H9 (cell line): ENCODE measurements around the gene CACNA2D4. TPM values are rescaled to one million over a fixed set of nuclear protein-coding genes. Genes with fewer than 3 reads are reported as not detected.

Source experiments
- DNase-seq: peaks from one replicate; pipeline ENCODE4 v3.0.0-alpha.2; 2017
- H2AFZ ChIP-seq: one replicate; pipeline ENCODE4 v1.6.1; 2013; ENCODE audit warnings: mild to moderate bottlenecking, low read length, control low read depth, moderate library complexity
- H2AK5ac ChIP-seq: 2 replicates; pipeline ENCODE4 v1.6.1; 2013; ENCODE audit warnings: low read length, control low read depth, mixed read lengths; ENCODE audit not compliant: insufficient read length
- H2BK120ac ChIP-seq: one replicate; pipeline ENCODE4 v1.6.1; 2013; ENCODE audit warnings: low read depth, mild to moderate bottlenecking, low read length, control low read depth, inconsistent platforms; ENCODE audit not compliant: poor library complexity, severe bottlenecking
- H2BK12ac ChIP-seq: 2 replicates; pipeline ENCODE4 v1.6.1; 2013; ENCODE audit warnings: low read length, control low read depth, mixed read lengths, low read depth; ENCODE audit not compliant: insufficient read length
- H2BK15ac ChIP-seq: 2 replicates; pipeline ENCODE4 v1.6.1; 2013; ENCODE audit warnings: low read depth, low read length, control low read depth
- H2BK20ac ChIP-seq: one replicate; pipeline ENCODE4 v1.6.1; 2013; ENCODE audit warnings: low read depth, mild to moderate bottlenecking, low read length, control low read depth, inconsistent platforms; ENCODE audit not compliant: poor library complexity, severe bottlenecking
- H2BK5ac ChIP-seq: 2 replicates; pipeline ENCODE4 v1.6.1; 2013; ENCODE audit warnings: low read length, control low read depth, mixed read lengths; ENCODE audit not compliant: insufficient read length
- H3K14ac ChIP-seq: 2 replicates; pipeline ENCODE4 v1.6.1; 2013; ENCODE audit warnings: low read length, control low read depth; ENCODE audit not compliant: insufficient read depth
- H3K18ac ChIP-seq: 2 replicates; pipeline ENCODE4 v1.6.1; 2013; ENCODE audit warnings: low read depth, mild to moderate bottlenecking, mixed read lengths, low read length, control low read depth; ENCODE audit not compliant: insufficient read length
- H3K23ac ChIP-seq: 2 replicates; pipeline ENCODE4 v1.6.1; 2013; ENCODE audit warnings: low read length, control low read depth, mixed read lengths, low read depth; ENCODE audit not compliant: insufficient read length
- H3K23me2 ChIP-seq: 2 replicates; pipeline ENCODE4 v1.6.1; 2013; ENCODE audit warnings: low read depth, mild to moderate bottlenecking, mixed read lengths, low read length, control low read depth; ENCODE audit not compliant: insufficient read length, poor library complexity, severe bottlenecking
- H3K27ac ChIP-seq: 2 replicates; pipeline ENCODE4 v1.5.1; 2013; ENCODE audit warnings: low read length, control low read depth, mixed read lengths, low read depth; ENCODE audit not compliant: insufficient read length
- H3K27me3 ChIP-seq: 2 replicates; pipeline ENCODE4 v1.6.1; 2013; ENCODE audit warnings: low read length, control low read depth, inconsistent platforms; ENCODE audit not compliant: insufficient read depth
- H3K4ac ChIP-seq: 2 replicates; pipeline ENCODE4 v1.6.1; 2013; ENCODE audit warnings: low read depth, mild to moderate bottlenecking, control low read depth, inconsistent platforms, low read length, moderate library complexity
- H3K4me1 ChIP-seq: 2 replicates; pipeline ENCODE4 v1.6.1; 2013; ENCODE audit warnings: low read length, control low read depth, inconsistent platforms; ENCODE audit not compliant: insufficient read depth
- H3K4me2 ChIP-seq: 2 replicates; pipeline ENCODE4 v1.6.1; 2013; ENCODE audit warnings: low read length, control low read depth, mixed read lengths; ENCODE audit not compliant: insufficient read length, insufficient read depth
- H3K56ac ChIP-seq: 2 replicates; pipeline ENCODE4 v1.6.1; 2013; ENCODE audit warnings: low read depth, mild to moderate bottlenecking, mixed read lengths, low read length, control low read depth; ENCODE audit not compliant: insufficient read length
- H3K79me1 ChIP-seq: 2 replicates; pipeline ENCODE4 v1.6.1; 2013; ENCODE audit warnings: low read depth, mild to moderate bottlenecking, moderate library complexity, low read length, control low read depth, inconsistent platforms; ENCODE audit not compliant: insufficient read depth, poor library complexity, severe bottlenecking
- H3K79me2 ChIP-seq: 2 replicates; pipeline ENCODE4 v1.6.1; 2013; ENCODE audit warnings: low read length, control low read depth, inconsistent platforms; ENCODE audit not compliant: insufficient read depth
- H3K9ac ChIP-seq: 2 replicates; pipeline ENCODE4 v1.6.1; 2013; ENCODE audit warnings: low read length, control low read depth, mixed read lengths; ENCODE audit not compliant: insufficient read length; ENCODE audit errors: extremely low read depth
- H3K9me3 ChIP-seq: one replicate; pipeline ENCODE4 v1.6.1; 2013; ENCODE audit warnings: low read depth, low read length, inconsistent platforms; ENCODE audit not compliant: control insufficient read depth
- H3T11ph ChIP-seq: one replicate; pipeline ENCODE4 v1.6.1; 2013; ENCODE audit warnings: mild to moderate bottlenecking, low read length, control low read depth, inconsistent platforms
- H4K20me1 ChIP-seq: one replicate; pipeline ENCODE4 v1.6.1; 2013; ENCODE audit not compliant: control insufficient read depth, insufficient read length, insufficient read depth
- H4K5ac ChIP-seq: 2 replicates; pipeline ENCODE4 v1.6.1; 2013; ENCODE audit warnings: low read depth, mild to moderate bottlenecking, mixed read lengths, low read length, control low read depth; ENCODE audit not compliant: insufficient read length
- H4K8ac ChIP-seq: replicated peaks from 2 replicates; pipeline ENCODE4 v1.6.1; 2013; ENCODE audit warnings: low read length, control low read depth, mixed read lengths, low read depth; ENCODE audit not compliant: insufficient read length
- H4K91ac ChIP-seq: 2 replicates; pipeline ENCODE4 v1.6.1; 2013; ENCODE audit warnings: low read depth, mild to moderate bottlenecking, moderate library complexity, mixed read lengths, low read length, control low read depth; ENCODE audit not compliant: insufficient read length
- H3K27ac Mint-ChIP-seq, 3 experiments: 2 replicates in 2 of 3; 3 replicates in 1 of 3; pipeline ENCODE4 v1.8.0; 2020 to 2021; ENCODE audit warnings: mixed read lengths in 3 of 3, mild to moderate bottlenecking in 1 of 3, moderate library complexity in 1 of 3
- H3K27me3 Mint-ChIP-seq: 2 replicates; pipeline ENCODE4 v1.8.0; 2021; ENCODE audit warnings: low read depth, mild to moderate bottlenecking, moderate library complexity, mixed read lengths
- H3K36me3 Mint-ChIP-seq, 3 experiments: 2 replicates in 2 of 3; 3 replicates in 1 of 3; pipeline ENCODE4 v1.8.0; 2020 to 2021; ENCODE audit warnings: low read depth in 3 of 3, mixed read lengths in 3 of 3; ENCODE audit not compliant: insufficient read depth in 1 of 3
- H3K4me1 Mint-ChIP-seq, 2 experiments: 2 replicates each; pipeline ENCODE4 v1.8.0; 2020; ENCODE audit warnings: mixed read lengths in 2 of 2
- H3K4me3 Mint-ChIP-seq, 2 experiments: 2 replicates in 1 of 2; 3 replicates in 1 of 2; pipeline ENCODE4 v1.8.0; 2020 to 2021; ENCODE audit warnings: mild to moderate bottlenecking in 2 of 2, mixed read lengths in 2 of 2, moderate library complexity in 1 of 2
- H3K9me3 Mint-ChIP-seq, 2 experiments: 2 replicates in 1 of 2; 3 replicates in 1 of 2; pipeline ENCODE4 v1.8.0; 2020; ENCODE audit warnings: mild to moderate bottlenecking in 2 of 2, mixed read lengths in 2 of 2, moderate library complexity in 1 of 2
- CTCF ChIP-seq: fragments of 200-600 bp; sonication (generic); conservative IDR thresholded peaks from 3 replicates; pipeline ENCODE4 v1.8.0; 2021; ENCODE audit warnings: antibody characterized with exemption, mild to moderate bottlenecking
- WGBS: extraction: QIAGEN DNeasy Blood & Tissue Kit; methylation state at CpG from one replicate; pipeline ENCODE4 v1.1.7; 2013; ENCODE audit warnings: missing lambda C conversion rate, low lambda C conversion rate, mixed read lengths; ENCODE audit not compliant: insufficient read length; ENCODE audit errors: extremely low coverage; 5-methylcytosine and 5-hydroxymethylcytosine counted together
- total RNA-seq: library from RNA; stranded (reverse); gene quantifications from 2 replicates; pipeline ENCODE4 v1.2.1, GENCODE V29; 2021

Gene CACNA2D4
- total RNA-seq, 1 experiment from 2014 or later = 0.79 TPM

GRCh38 chr12:1838994-1839365 is 79.5 kb downstream of the CACNA2D4 start:
- Histone ChIP-seq H3K56ac (no peak overlapping the region), H2AK5ac (no peak overlapping the region), H3K23ac (no peak overlapping the region), H4K8ac (no peak overlapping the region), H3K23me2 (no peaks in the 10 kb centered on the region), H3K4ac (no peak overlapping the region), H3T11ph (no peak overlapping the region), H3K14ac (no peak overlapping the region), H3K27me3 (no peaks in the 10 kb centered on the region), H4K20me1 (no peaks in the 10 kb centered on the region), H2AFZ (no peak overlapping the region), H3K9ac (no peak overlapping the region), H2BK5ac (no peak overlapping the region), H3K9me3 (no peaks in the 10 kb centered on the region), H4K91ac (no peak overlapping the region), H3K79me2 (no peaks in the 10 kb centered on the region), H3K27ac (no peak overlapping the region), H4K5ac (no peak overlapping the region), H2BK20ac (no peak overlapping the region), H3K79me1 (no peaks in the 10 kb centered on the region), H3K18ac (no peak overlapping the region), H2BK120ac (no peak overlapping the region), H2BK15ac (no peak overlapping the region), H3K4me1 (no peaks in the 10 kb centered on the region; the same call in 1 of the 2 replicates), H2BK12ac (no peak overlapping the region), H3K4me2 (no peak overlapping the region)
- Mint-ChIP-seq H3K27ac (peak overlapping the region in 1 of 3 experiments; percentile 82; a peak in 1 of 7 replicates), H3K9me3 (no peaks in the 10 kb centered on the region; a peak in 1 of 5 replicates), H3K27me3 (peaks cover 8% of the 10 kb centered on the region), H3K4me1 (peaks cover 19 to 49% of the 10 kb centered on the region in 2 experiments), H3K4me3 (no peak overlapping the region), H3K36me3 (no peaks in the 10 kb centered on the region)
- no CpG with 5 or more reads among the region's 15 CpGs for WGBS
- no peak for TF ChIP-seq CTCF
- DNase-seq = no peak
